Measurements from ENCODE around the gene ZNF846.
A peak's percentile ranks its signal among the peaks of the same experiment; 100 is the strongest.
"Not testable (repeated sequence)": the region's sequence is repeated elsewhere in the genome, so short reads cannot be mapped to it uniquely, and the experiment has no call there.

Gene ZNF846

DNA sequence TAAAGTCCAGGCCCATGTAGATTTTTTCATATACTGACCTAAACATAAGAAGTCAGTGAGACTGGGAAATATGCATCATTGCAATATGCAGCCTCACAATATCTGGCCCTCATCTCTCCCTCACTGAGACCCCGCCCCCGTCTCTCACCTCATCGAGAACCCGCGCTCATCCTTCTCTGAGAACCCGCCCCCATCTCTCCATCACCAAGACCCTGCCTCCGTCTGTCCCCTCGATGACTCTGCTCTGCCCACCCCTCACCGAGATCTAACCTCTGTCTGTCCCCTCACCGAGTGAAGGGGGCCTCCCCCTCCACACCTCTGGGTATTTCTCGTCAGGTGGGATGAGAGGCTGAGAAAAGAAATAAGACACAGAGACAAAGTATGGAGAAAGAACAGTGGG lies 20.5 kb upstream of the ZNF846 start:
- DNase-seq (ENCODE audit: low read depth), result no peak
- TF ChIP-seq, protein P1, sequence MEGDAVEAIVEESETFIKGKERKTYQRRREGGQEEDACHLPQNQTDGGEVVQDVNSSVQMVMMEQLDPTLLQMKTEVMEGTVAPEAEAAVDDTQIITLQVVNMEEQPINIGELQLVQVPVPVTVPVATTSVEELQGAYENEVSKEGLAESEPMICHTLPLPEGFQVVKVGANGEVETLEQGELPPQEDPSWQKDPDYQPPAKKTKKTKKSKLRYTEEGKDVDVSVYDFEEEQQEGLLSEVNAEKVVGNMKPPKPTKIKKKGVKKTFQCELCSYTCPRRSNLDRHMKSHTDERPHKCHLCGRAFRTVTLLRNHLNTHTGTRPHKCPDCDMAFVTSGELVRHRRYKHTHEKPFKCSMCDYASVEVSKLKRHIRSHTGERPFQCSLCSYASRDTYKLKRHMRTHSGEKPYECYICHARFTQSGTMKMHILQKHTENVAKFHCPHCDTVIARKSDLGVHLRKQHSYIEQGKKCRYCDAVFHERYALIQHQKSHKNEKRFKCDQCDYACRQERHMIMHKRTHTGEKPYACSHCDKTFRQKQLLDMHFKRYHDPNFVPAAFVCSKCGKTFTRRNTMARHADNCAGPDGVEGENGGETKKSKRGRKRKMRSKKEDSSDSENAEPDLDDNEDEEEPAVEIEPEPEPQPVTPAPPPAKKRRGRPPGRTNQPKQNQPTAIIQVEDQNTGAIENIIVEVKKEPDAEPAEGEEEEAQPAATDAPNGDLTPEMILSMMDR (IDR thresholded peaks at IDR 0.05; ENCODE audit: low read depth, low read length, missing control alignments), result no peak
- H3K4me3 ChIP-seq (ENCODE audit: low read depth, low read length), result no peak overlapping the region

DNA sequence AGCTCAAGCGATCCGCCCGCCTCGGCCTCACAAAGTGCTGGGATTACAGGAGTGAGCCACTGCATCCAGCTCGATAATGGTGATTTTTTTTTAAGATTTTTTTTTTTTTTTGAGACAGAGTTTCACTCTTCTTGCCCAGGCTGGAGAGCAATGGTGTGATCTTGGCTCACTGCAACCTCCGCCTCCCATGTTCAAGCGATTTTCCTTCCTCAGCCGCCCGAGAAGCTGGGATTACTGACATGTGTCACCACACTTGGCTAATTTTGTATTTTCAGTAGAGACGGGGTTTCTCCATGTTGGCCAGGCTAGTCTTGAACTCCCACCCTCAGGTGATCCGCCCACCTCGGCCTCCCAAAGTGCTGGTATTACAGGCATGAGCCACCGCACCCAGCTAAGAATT lies 20.1 kb upstream of the ZNF846 start:
- H3K4me3 ChIP-seq (ENCODE audit: low read depth, low read length); DNase-seq (ENCODE audit: low read depth): not testable (repeated sequence)

DNA sequence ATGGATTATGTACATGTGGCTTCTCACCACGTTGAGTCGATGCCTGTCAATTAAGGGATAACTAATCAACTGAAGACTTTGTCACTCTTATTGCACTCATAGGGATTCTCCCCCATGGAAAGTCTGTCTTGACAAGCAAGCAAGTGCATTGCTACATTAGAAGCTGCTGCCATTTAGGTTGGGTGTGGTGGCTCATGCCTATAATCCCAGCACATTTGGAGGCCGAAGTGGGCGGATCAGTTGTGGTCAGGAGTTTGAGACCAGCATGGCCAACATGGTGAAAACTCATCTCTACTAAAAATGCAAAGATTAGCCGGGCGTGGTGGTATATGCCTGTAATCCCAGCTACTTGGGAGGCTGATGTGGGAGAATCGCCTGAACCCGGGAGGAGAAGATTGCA lies 18.3 kb upstream of the ZNF846 start:
- no peak overlapping the region; the same call in 1 of the 2 replicates for H3K4me3 ChIP-seq (ENCODE audit: low read depth, low read length)
- TF ChIP-seq, protein P1 (IDR thresholded peaks at IDR 0.05; ENCODE audit: low read depth, low read length, missing control alignments), result no peak
- no peak for DNase-seq (ENCODE audit: low read depth)

DNA sequence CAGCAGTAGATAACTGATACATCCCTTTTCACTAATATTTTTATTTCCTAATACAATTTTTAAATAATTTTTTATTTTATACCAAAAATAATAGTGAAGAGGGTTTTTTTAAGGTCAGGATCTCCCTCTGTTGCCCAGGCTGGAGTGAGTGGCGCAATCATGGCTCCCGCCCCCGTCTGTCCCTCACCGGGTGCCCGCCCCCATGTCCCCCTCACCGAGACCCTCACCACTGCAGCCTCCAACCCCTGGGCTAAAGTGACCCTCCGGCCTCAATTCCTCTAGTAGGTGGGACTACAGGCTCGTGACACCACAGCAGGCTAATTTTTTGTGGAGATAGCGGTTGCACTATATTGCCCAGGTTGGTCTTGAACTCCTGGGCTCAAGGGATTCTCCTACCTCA lies 17.8 kb upstream of the ZNF846 start:
- TF ChIP-seq, protein P1 (IDR thresholded peaks at IDR 0.05; ENCODE audit: low read depth, low read length, missing control alignments), result no peak
- DNase-seq (ENCODE audit: low read depth), result no peak
- peak overlapping the region; percentile 79 for H3K4me3 ChIP-seq (ENCODE audit: low read depth, low read length)

DNA sequence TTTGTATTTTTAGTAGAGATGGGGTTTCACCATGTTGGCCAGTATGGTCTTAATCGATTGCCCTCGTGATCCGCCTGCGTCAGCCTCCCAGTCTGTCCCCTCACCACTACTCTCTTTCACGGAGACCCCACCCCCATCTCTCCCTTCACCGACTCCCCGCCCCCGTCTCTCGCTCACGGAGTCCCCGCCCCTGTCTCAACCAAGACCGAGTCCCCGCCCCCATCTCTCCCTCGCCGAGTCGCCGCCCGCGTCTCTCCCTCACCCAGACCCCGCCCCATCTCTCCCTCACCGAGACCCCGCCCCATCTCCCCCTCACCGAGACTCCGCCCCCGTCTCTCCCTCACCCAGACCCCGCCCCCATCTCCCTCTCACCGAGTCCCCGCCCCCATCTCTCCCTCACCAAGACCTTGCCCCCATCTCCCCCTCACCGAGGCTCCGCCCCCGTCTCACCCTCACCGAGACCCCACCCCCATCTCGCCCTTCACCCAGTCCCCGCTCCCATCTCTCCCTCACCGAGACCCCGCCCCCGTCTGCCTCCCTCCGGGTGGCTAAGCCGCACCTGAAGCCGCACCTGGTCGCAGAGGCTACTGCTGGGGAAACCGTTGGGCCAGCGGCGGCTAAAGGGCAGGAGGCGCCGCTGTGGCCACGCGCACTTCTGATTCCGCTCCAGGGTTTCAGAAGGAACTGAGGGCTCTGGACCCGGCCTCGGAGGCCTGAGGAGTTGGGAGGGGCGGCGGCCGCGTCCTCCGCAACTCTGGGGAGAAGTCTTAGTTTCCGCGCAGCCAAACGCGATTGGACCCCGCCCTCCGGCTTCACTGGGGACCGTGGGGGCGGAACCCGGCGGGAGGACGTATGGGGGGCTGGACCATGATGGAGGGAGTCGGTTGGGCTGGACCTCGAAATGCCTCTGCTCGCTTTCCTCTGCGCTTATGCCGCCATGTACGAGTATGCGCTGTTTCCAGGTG lies 17.1 kb upstream of the ZNF846 start:
- peak; percentile 84 for DNase-seq (ENCODE audit: low read depth)
- TF ChIP-seq, protein P1 (IDR thresholded peaks at IDR 0.05; ENCODE audit: low read depth, low read length, missing control alignments), result no peak
- H3K4me3 ChIP-seq (ENCODE audit: low read depth, low read length), result peak overlapping the region; percentile 79

DNA sequence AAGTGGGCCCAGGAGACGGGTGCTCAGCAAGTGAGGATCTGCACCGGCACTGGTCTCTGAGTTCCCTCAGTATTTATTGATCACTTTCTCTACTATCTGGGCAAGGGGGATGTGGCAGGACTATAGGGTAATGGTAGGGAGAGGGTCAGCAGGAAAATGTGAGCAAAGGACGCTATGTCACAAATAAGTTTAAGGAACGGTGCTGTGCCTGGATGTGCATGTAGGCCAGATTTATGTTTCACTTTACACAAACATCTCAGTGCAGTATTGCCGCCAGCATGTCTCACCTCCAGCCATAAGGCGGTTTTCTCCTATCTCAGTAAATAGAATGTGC lies 15.6 kb upstream of the ZNF846 start:
- H3K4me3 ChIP-seq (ENCODE audit: low read depth, low read length); DNase-seq (ENCODE audit: low read depth): not testable (repeated sequence)

DNA sequence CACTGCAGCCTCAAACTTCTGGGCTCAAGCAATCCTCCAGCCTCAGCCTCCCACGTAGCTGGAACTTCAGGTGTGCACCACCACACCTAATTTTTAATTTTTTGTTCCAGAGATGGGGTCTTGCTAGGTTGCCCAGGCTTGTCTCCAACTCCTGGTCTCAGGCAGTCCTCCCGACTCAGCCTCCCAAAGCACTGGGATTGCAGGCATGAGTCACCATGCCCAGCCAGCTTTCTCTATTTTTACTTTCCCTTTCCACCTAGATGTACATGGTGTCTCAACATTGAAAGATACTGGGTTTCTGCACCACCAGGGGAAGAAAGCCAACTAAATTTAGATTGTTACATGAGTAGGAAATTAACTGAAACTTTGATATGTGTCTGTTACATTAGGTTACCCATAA lies 13.8 kb upstream of the ZNF846 start:
- TF ChIP-seq, protein P1 (IDR thresholded peaks at IDR 0.05; ENCODE audit: low read depth, low read length, missing control alignments), result no peak
- no peak for DNase-seq (ENCODE audit: low read depth)

More for the DNA sequence above, 13.8 kb upstream of the ZNF846 start:
- no peak overlapping the region for H3K4me3 ChIP-seq (ENCODE audit: low read depth, low read length)

Data from GM12864 (cell line).